ENCODE measurements around the gene HDHD5. TPM values are rescaled to one million over a fixed set of nuclear protein-coding genes. Genes with fewer than 3 reads are reported as not detected.
A peak's percentile ranks its signal among the peaks of the same experiment; 100 is the strongest.

The HDHD5 gene
- total and polyA plus RNA-seq, 7 donors, result 26.7 to 49.0 (median 33.9) TPM

GRCh38 chr22:17130199-17130598 lies 28.9 kb downstream of the HDHD5 start:
- no peak for TF ChIP-seq POLR2A (IDR thresholded peaks at IDR 0.05)
- TF ChIP-seq EP300 (IDR thresholded peaks at IDR 0.05), result no peak
- no peak for TF ChIP-seq CTCF (IDR thresholded peaks at IDR 0.05)
- TF ChIP-seq POLR2AphosphoS5 (IDR thresholded peaks at IDR 0.05), result no peak

GRCh38 chr22:17121233-17122195 lies 37.6 kb downstream of the HDHD5 start, which contains the start of gene TMEM121B:
Gene TMEM121B (minus strand): TSS chr22:17121360. CDS start chr22:17121127, 233 bp downstream.
- 6 to 8% methylated on average over 69 of the region's 69 CpGs for WGBS, 2 donors
- H3K4me3 ChIP-seq, result peak within 1 kb of the TSS; percentile 16 to 56 (median 48)
- H3K27me3 ChIP-seq, result peaks cover 15 to 58% (median 37%) of the 10 kb centered on the region in 3 donors
- H3K36me3 ChIP-seq, result no peaks in the 10 kb centered on the region
- DNase-seq, result peak; percentile 76
- TF ChIP-seq CTCF (IDR thresholded peaks at IDR 0.05) (no peak), POLR2AphosphoS5 (IDR thresholded peaks at IDR 0.05) (no peak), EP300 (IDR thresholded peaks at IDR 0.05) (no peak), POLR2A (IDR thresholded peaks at IDR 0.05) (no peak)
- peaks cover 0 to 17% (median 14%) of the 10 kb centered on the region in 4 donors for H3K4me1 ChIP-seq
- no peak within 1 kb of the TSS for H3K27ac ChIP-seq
- intact Hi-C loops (cut with DNase I), result no loop called here
- no peaks in the 10 kb centered on the region for H3K9me3 ChIP-seq

More at GRCh38 chr22:17130199-17130598, 28.9 kb downstream of the HDHD5 start:
- no peaks in the 10 kb centered on the region for H3K4me1 ChIP-seq
- DNase-seq, result peak; percentile 14
- intact Hi-C loops (cut with DNase I), result no loop called here
- no peak overlapping the region for H3K27ac ChIP-seq
- H3K4me3 ChIP-seq, result no peak overlapping the region
- H3K9me3 ChIP-seq, result no peaks in the 10 kb centered on the region
- 88 to 90% methylated on average over 1 of the region's 1 CpG for WGBS, 2 donors
- H3K27me3 ChIP-seq, result no peaks in the 10 kb centered on the region
- H3K36me3 ChIP-seq, result no peaks in the 10 kb centered on the region

- no peaks in the 10 kb centered on the region for H3K36me3 ChIP-seq
- TF ChIP-seq POLR2A (IDR thresholded peaks at IDR 0.05) (no peak), POLR2AphosphoS5 (IDR thresholded peaks at IDR 0.05) (no peak), CTCF (IDR thresholded peaks at IDR 0.05) (no peak), EP300 (IDR thresholded peaks at IDR 0.05) (no peak)
- H3K4me1 ChIP-seq, result peaks cover 0 to 17% (median 14%) of the 10 kb centered on the region in 4 donors
- DNase-seq, result no peak
- WGBS, 2 donors, result 0 to 1% methylated on average over 70 of the region's 70 CpGs
- peak overlapping the region; percentile 16 to 56 (median 48) for H3K4me3 ChIP-seq
- no peak overlapping the region for H3K27ac ChIP-seq
- peaks cover 15 to 58% (median 37%) of the 10 kb centered on the region in 3 donors for H3K27me3 ChIP-seq
- intact Hi-C loops (cut with DNase I), result no loop called here
- H3K9me3 ChIP-seq, result no peaks in the 10 kb centered on the region
Observed at GRCh38 chr22:17120711-17121232, 38.3 kb downstream of the HDHD5 start.

GRCh38 chr22:17120281-17120680 lies 38.8 kb downstream of the HDHD5 start:
- Histone ChIP-seq H3K36me3 (no peaks in the 10 kb centered on the region), H3K4me1 (peaks cover 0 to 17% (median 14%) of the 10 kb centered on the region in 4 donors), H3K9me3 (no peaks in the 10 kb centered on the region), H3K27me3 (peaks cover 15 to 58% (median 37%) of the 10 kb centered on the region in 3 donors), H3K27ac (no peak overlapping the region), H3K4me3 (peak overlapping the region in 3 of 4 donors; percentile 40 to 56 (median 56))
- intact Hi-C loops (cut with DNase I), result no loop called here
- 3 to 12% methylated on average over 45 of the region's 45 CpGs for whole genome bisulfite sequencing, 2 donors
- no peak for DNase-seq
- no peak for TF ChIP-seq POLR2A (IDR thresholded peaks at IDR 0.05)
- TF ChIP-seq EP300 (IDR thresholded peaks at IDR 0.05), result no peak
- no peak for TF ChIP-seq CTCF (IDR thresholded peaks at IDR 0.05)
- TF ChIP-seq POLR2AphosphoS5 (IDR thresholded peaks at IDR 0.05), result no peak

All from sigmoid colon (tissue), 7 donors.